Pancreas (tissue), 10 donors: ENCODE data around the gene BRMS1. TPM values are rescaled to one million over a fixed set of nuclear protein-coding genes. Genes with fewer than 3 reads are reported as not detected.

Experiments
- ATAC-seq, 4 donors: fragments of 200-7000 bp; cut with Tn5 transposase; one replicate each; pipeline versions ENCODE4 v1.8.0 to v1.9.1; 2020; ENCODE audit warnings: mild to moderate bottlenecking in 4 of 4, moderate library complexity in 4 of 4
- DNase-seq, 6 donors: peaks; one replicate each; pipeline ENCODE4 v3.0.0-alpha.2; 2020
- FAIRE-seq: peaks from 2 replicates; lab custom pipeline; 2012; peaks lifted over from hg19 to GRCh38; lab: Jason Lieb, UNC
- H3K27ac ChIP-seq, 4 donors: fragments of 200-600 bp; sonication (generic); 1 replicate in 3 of 4; 2 replicates in 1 of 4; pipeline versions ENCODE4 v1.5.0 to v1.8.0; 2020
- H3K27me3 ChIP-seq, 4 donors: fragments of 200-600 bp; one replicate each; pipeline ENCODE4 v1.8.0; 2021
- H3K36me3 ChIP-seq, 3 donors: fragments of 200-600 bp; sonication (generic) in 1 of 3; one replicate each; pipeline versions ENCODE4 v1.5.0 to v1.8.0; 2020 to 2021
- H3K4me1 ChIP-seq, 3 donors: fragments of 200-600 bp; one replicate each; pipeline ENCODE4 v1.8.0; 2021
- H3K4me3 ChIP-seq, 4 donors: fragments of 200-600 bp; sonication (generic) in 2 of 4; one replicate each; pipeline versions ENCODE4 v1.5.0 to v1.8.0; 2020 to 2021
- H3K9me3 ChIP-seq, 4 donors: fragments of 200-600 bp; one replicate each; pipeline ENCODE4 v1.8.0; 2021
- CTCF ChIP-seq, 4 donors: fragments of 200-600 bp; sonication (generic) in 3 of 4; IDR thresholded peaks; one replicate each; pipeline versions ENCODE4 v1.5.0 to v1.8.0; 2021; ENCODE audit warnings: antibody characterized with exemption in 4 of 4
- WGBS, 2 donors: extraction: QIAGEN DNeasy Blood & Tissue Kit; methylation state at CpG; one replicate each; pipeline ENCODE4 v1.1.7; 2013; 5-methylcytosine and 5-hydroxymethylcytosine counted together
- intact Hi-C, 3 donors: fragments of 100-400 bp; cut with DNase I; formaldehyde crosslinking; loops; one replicate each; pipeline versions ENCODE4 v1.11.1 to v1.14.2; 2022
- polyA plus RNA-seq, 2 donors: library from polyadenylated mRNA; stranded (reverse); fragments of 200-250 nt; gene quantifications; one replicate each; pipeline ENCODE4 v1.2.3, GENCODE V29; 2013
- total RNA-seq, 6 donors: library from RNA; stranded (reverse); fragmentation: NEBNext Ultra II Directional in 4 of 6; extraction: Animal tissue kit (Norgen Biotek cat#: 25700) in 4 of 6; gene quantifications; one replicate each; pipeline versions ENCODE4 v1.2.1 to v1.2.4, GENCODE V29; 2021 to 2023
- donor health status: healthy with polysubstance abuse.
- donor health status: DM: no; HTN: no; CAD: no; lungs with moderate emphysema.
- donor health status: DM: no; HTN: no; CAD: no.
- donor health status: control.
- donor health status: control.
- donor health status: Bipolar disorder and iron deficiency.
- donor health status: DM: yes; HTN: yes; CAD: no.
- donor health status: DM: no; HTN: no; CAD: no.
- donor health status: DM: no; HTN: no; CAD: no.
- donor health status: DM: yes; HTN: yes; CAD: no.

Gene BRMS1
- total and polyA plus RNA-seq, 8 donors: 14.3 to 65.0 (median 21.2) TPM

GRCh38 chr11:66299186-66299585 lies 45.7 kb downstream of the BRMS1 start:
- Histone ChIP-seq H3K4me1 (no peaks in the 10 kb centered on the region), H3K27me3 (no peaks in the 10 kb centered on the region), H3K27ac (no peak overlapping the region), H3K9me3 (no peaks in the 10 kb centered on the region), H3K4me3 (no peak overlapping the region), H3K36me3 (no peaks in the 10 kb centered on the region)
- ATAC-seq (no peak), DNase-seq (no peak), FAIRE-seq (no peak)
- no peak for TF ChIP-seq CTCF (IDR thresholded peaks at IDR 0.05)
- WGBS, 2 donors: 65 to 70% methylated on average over 3 of the region's 3 CpGs
- intact Hi-C loops: no loop called here

- intact Hi-C loops: no loop called here
- Histone ChIP-seq H3K4me1 (no peaks in the 10 kb centered on the region), H3K4me3 (no peak overlapping the region), H3K9me3 (no peaks in the 10 kb centered on the region), H3K27me3 (no peaks in the 10 kb centered on the region), H3K27ac (no peak overlapping the region), H3K36me3 (no peaks in the 10 kb centered on the region)
- WGBS, 2 donors: 56 to 63% methylated on average over 8 of the region's 8 CpGs
- DNase-seq (no peak), ATAC-seq (no peak), FAIRE-seq (no peak)
- TF ChIP-seq CTCF (IDR thresholded peaks at IDR 0.05): no peak
These were observed 47.3 kb downstream of the BRMS1 start for GRCh38 chr11:66297610-66298009.

GRCh38 chr11:66294626-66295620 lies 50.0 kb downstream of the BRMS1 start:
- FAIRE-seq (no peak), ATAC-seq (no peak), DNase-seq (peak in 2 of 6 donors; percentile 2 to 62)
- no peak for TF ChIP-seq CTCF (IDR thresholded peaks at IDR 0.05)
- Histone ChIP-seq H3K4me1 (peaks cover 0 to 8% (median 6%) of the 10 kb centered on the region in 3 donors), H3K27ac (no peak overlapping the region), H3K9me3 (no peaks in the 10 kb centered on the region), H3K27me3 (no peaks in the 10 kb centered on the region), H3K36me3 (no peaks in the 10 kb centered on the region), H3K4me3 (no peak overlapping the region)
- 80 to 82% methylated on average over 108 to 123 of the region's 123 CpGs for WGBS, 2 donors
- intact Hi-C loops: no loop called here

DNA sequence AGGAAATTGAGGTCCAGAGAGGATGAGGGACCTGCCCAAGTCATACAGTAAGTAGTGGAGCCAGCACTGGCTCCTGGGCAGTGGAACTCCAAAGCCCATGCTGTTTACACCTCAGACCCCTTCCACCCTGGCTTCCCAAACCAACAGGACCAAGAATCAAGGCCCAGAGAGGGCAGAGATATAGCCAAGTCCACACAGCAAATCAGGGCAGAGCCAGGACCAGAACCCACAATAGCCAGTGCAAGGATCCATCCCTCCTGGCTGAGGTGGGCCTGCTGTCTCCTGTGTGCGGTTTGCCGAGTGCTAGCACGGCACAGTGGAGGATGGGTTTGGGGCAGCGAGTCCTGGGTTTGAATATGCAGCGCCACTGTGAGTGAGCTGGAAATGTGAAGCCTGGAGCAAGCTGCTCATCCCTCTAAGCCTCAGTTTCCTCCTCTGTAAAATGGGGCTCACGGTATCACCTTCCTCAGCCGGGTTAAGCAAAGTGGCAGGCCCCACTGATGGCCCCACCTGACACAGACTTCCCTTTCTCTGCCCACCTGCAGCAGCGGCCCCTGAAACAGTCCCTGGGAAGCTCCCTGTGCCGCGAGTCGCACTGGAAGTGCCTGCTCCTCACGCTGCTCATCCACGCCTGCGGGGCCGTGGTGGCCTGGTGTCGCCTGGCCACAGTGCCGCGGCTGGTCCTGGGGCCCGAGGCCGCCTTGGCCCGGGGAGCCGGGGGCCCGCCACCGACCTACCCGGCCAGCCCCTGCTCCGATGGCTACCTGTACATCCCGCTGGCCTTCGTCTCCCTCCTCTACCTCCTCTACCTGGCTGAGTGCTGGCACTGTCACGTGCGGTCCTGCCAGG lies 50.9 kb downstream of the BRMS1 start:
- 83 to 88% methylated on average over 28 to 30 of the region's 30 CpGs for WGBS, 2 donors
- DNase-seq (peak in 2 of 6 donors; percentile 1 to 58), ATAC-seq (no peak), FAIRE-seq (no peak)
- no peak overlapping the region for H3K27ac ChIP-seq
- no peak overlapping the region for H3K4me3 ChIP-seq
- H3K4me1 ChIP-seq: peaks cover 0 to 9% (median 9%) of the 10 kb centered on the region in 3 donors
- TF ChIP-seq CTCF (IDR thresholded peaks at IDR 0.05): no peak
- no peaks in the 10 kb centered on the region for H3K9me3 ChIP-seq
- H3K27me3 ChIP-seq: no peaks in the 10 kb centered on the region
- intact Hi-C loops: no loop called here
- H3K36me3 ChIP-seq: no peaks in the 10 kb centered on the region
